SK-N-SH treated with all-trans-retinoic acid at 6 μM for 48 hours (cell line): ENCODE results near the gene DNMT3A.

Source experiments
- ARNTL ChIP-seq: fragments of 450-650 bp; formaldehyde crosslinking; IDR thresholded peaks from 2 replicates; pipeline ENCODE4 v1.5.0; 2020; ENCODE audit warnings: low read depth, mild to moderate bottlenecking, moderate library complexity, borderline replicate concordance
- CSDC2 ChIP-seq: fragments of 250-450 bp; sonication (Bioruptor Pico); IDR thresholded peaks from 2 replicates; pipeline ENCODE4 v1.5.0; 2020; ENCODE audit warnings: mild to moderate bottlenecking, moderate library complexity
- ISL1 ChIP-seq: fragments of 250-450 bp; sonication (Bioruptor Pico); IDR thresholded peaks from 2 replicates; pipeline ENCODE4 v2.1.2; 2022; ENCODE audit warnings: mild to moderate bottlenecking, moderate library complexity
- OSR1 ChIP-seq: fragments of 250-450 bp; sonication (Bioruptor Pico); IDR thresholded peaks from 2 replicates; pipeline ENCODE4 v1.8.0; 2022; ENCODE audit warnings: moderate library complexity, mild to moderate bottlenecking, inconsistent platforms
- PATZ1 ChIP-seq: fragments of 250-450 bp; sonication (Bioruptor Pico); IDR thresholded peaks from 2 replicates; pipeline ENCODE4 v1.8.0; 2020; ENCODE audit warnings: mild to moderate bottlenecking, moderate library complexity, borderline replicate concordance
- POU6F1 ChIP-seq: fragments of 250-450 bp; sonication (Bioruptor Pico); IDR thresholded peaks from 2 replicates; pipeline ENCODE4 v1.8.0; 2021; ENCODE audit warnings: low read depth, mild to moderate bottlenecking, moderate library complexity, borderline replicate concordance
- RARB ChIP-seq: fragments of 250-450 bp; sonication (Bioruptor Pico); IDR thresholded peaks from 2 replicates; pipeline ENCODE4 v1.8.0; 2021; ENCODE audit warnings: mild to moderate bottlenecking, moderate library complexity
- TCF4 ChIP-seq: fragments of 250-450 bp; sonication (Bioruptor Pico); IDR thresholded peaks from 2 replicates; pipeline ENCODE4 v1.8.0; 2021; ENCODE audit warnings: mild to moderate bottlenecking, moderate library complexity, borderline replicate concordance
- TOX ChIP-seq: fragments of 250-450 bp; sonication (Bioruptor Pico); IDR thresholded peaks from 2 replicates; pipeline ENCODE4 v1.8.0; 2021; ENCODE audit warnings: mild to moderate bottlenecking, moderate library complexity, borderline replicate concordance
- ZC3H10 ChIP-seq: fragments of 250-450 bp; sonication (Bioruptor Pico); IDR thresholded peaks from 2 replicates; pipeline ENCODE4 v1.5.1; 2021; ENCODE audit warnings: mild to moderate bottlenecking, moderate library complexity
- ZNF70 ChIP-seq: fragments of 450-650 bp; formaldehyde crosslinking; IDR thresholded peaks from 2 replicates; pipeline ENCODE4 v1.5.0; 2020; ENCODE audit warnings: mild to moderate bottlenecking, moderate library complexity
- ZNF8 ChIP-seq: fragments of 450-650 bp; formaldehyde crosslinking; IDR thresholded peaks from 2 replicates; pipeline ENCODE4 v1.5.0; 2020; ENCODE audit warnings: mild to moderate bottlenecking, moderate library complexity
- TF ChIP-seq, protein P1 (sequence below): fragments of 250-450 bp; sonication (Bioruptor Pico); IDR thresholded peaks from 2 replicates; pipeline ENCODE4 v1.5.1; 2021; ENCODE audit warnings: mild to moderate bottlenecking, moderate library complexity
- TF ChIP-seq, protein P2 (sequence below): fragments of 250-450 bp; sonication (Bioruptor Pico); IDR thresholded peaks from 2 replicates; pipeline ENCODE4 v1.5.1; 2020; ENCODE audit warnings: low read depth, mild to moderate bottlenecking, moderate library complexity

- TF ChIP-seq, protein P1, sequence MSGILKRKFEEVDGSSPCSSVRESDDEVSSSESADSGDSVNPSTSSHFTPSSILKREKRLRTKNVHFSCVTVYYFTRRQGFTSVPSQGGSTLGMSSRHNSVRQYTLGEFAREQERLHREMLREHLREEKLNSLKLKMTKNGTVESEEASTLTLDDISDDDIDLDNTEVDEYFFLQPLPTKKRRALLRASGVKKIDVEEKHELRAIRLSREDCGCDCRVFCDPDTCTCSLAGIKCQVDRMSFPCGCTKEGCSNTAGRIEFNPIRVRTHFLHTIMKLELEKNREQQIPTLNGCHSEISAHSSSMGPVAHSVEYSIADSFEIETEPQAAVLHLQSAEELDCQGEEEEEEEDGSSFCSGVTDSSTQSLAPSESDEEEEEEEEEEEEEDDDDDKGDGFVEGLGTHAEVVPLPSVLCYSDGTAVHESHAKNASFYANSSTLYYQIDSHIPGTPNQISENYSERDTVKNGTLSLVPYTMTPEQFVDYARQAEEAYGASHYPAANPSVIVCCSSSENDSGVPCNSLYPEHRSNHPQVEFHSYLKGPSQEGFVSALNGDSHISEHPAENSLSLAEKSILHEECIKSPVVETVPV: no peak
- no peak for TF ChIP-seq POU6F1 (CRISPR knock-in tag)
- no peak for TF ChIP-seq PATZ1 (CRISPR knock-in tag)
- TF ChIP-seq TCF4: no peak
- TF ChIP-seq ZNF70: no peak
- TF ChIP-seq, protein P2, sequence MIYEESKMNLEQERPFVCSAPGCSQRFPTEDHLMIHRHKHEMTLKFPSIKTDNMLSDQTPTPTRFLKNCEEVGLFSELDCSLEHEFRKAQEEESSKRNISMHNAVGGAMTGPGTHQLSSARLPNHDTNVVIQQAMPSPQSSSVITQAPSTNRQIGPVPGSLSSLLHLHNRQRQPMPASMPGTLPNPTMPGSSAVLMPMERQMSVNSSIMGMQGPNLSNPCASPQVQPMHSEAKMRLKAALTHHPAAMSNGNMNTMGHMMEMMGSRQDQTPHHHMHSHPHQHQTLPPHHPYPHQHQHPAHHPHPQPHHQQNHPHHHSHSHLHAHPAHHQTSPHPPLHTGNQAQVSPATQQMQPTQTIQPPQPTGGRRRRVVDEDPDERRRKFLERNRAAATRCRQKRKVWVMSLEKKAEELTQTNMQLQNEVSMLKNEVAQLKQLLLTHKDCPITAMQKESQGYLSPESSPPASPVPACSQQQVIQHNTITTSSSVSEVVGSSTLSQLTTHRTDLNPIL: no peak
- TF ChIP-seq ISL1 (CRISPR knock-in tag): no peak
- no peak for TF ChIP-seq RARB (CRISPR knock-in tag)
- TF ChIP-seq CSDC2: no peak
- TF ChIP-seq OSR1 (CRISPR knock-in tag): no peak
- no peak for TF ChIP-seq ARNTL (CRISPR knock-in tag)
- TF ChIP-seq ZNF8 (CRISPR knock-in tag): no peak
- no peak for TF ChIP-seq TOX (CRISPR knock-in tag)
- TF ChIP-seq ZC3H10 (CRISPR knock-in tag): no peak
Measured at GRCh38 chr2:25363733-25364132, 22.0 kb upstream of the DNMT3A start.
